Kidney capillary endothelial cell (primary cell): ENCODE measurements around the gene LATS1.
"Not testable (repeated sequence)": the region's sequence is repeated elsewhere in the genome, so short reads cannot be mapped to it uniquely, and the experiment has no call there.

Source experiments
- DNase-seq: peaks from one replicate; pipeline ENCODE4 v3.0.0-alpha.2; 2018; ENCODE audit warnings: low spot score

LATS1 gene

GRCh38 chr6:149717588-149718458, at the start of gene LATS1:
LATS1 (minus strand) TSS chr6:149718101; CDS start chr6:149702126, 15,975 bp downstream.
- peak; percentile 75 for DNase-seq

GRCh38 chr6:149766156-149766769, 48.4 kb upstream of the LATS1 start:
- no peak for DNase-seq

- no peak for DNase-seq
These were observed 46.0 kb upstream of the LATS1 start for GRCh38 chr6:149763866-149764265.

GRCh38 chr6:149761438-149761837, 43.5 kb upstream of the LATS1 start:
- DNase-seq = no peak

GRCh38 chr6:149756261-149756636, 38.3 kb upstream of the LATS1 start:
- no peak for DNase-seq

- no peak for DNase-seq
These were observed 37.7 kb upstream of the LATS1 start for GRCh38 chr6:149755300-149756260.

- DNase-seq = no peak
These were observed 36.6 kb upstream of the LATS1 start for GRCh38 chr6:149754548-149754947.

- DNase-seq = not testable (repeated sequence)
These were observed 35.4 kb upstream of the LATS1 start for GRCh38 chr6:149753374-149753637.

GRCh38 chr6:149752600-149753373, 34.9 kb upstream of the LATS1 start:
- no peak for DNase-seq

GRCh38 chr6:149751920-149752319, 34.0 kb upstream of the LATS1 start:
- not testable (repeated sequence) for DNase-seq

- DNase-seq = no peak
These were observed 33.3 kb upstream of the LATS1 start for GRCh38 chr6:149751239-149751638.

GRCh38 chr6:149750136-149750609, 32.3 kb upstream of the LATS1 start:
- DNase-seq = no peak

GRCh38 chr6:149749594-149750135, 31.8 kb upstream of the LATS1 start, which contains the start of gene PCMT1:
PCMT1 (plus strand) TSS chr6:149749741; CDS start chr6:149749902, 161 bp downstream.
- DNase-seq = peak; percentile 95

- not testable (repeated sequence) for DNase-seq
These were observed 31.2 kb upstream of the LATS1 start for GRCh38 chr6:149749082-149749593.

GRCh38 chr6:149746147-149746946, 28.4 kb upstream of the LATS1 start, which contains the start of gene NUP43:
NUP43 (minus strand) TSS chr6:149746529; CDS start chr6:149746495, 34 bp downstream.
- DNase-seq = peak; percentile 94

- DNase-seq = not testable (repeated sequence)
These were observed 27.4 kb upstream of the LATS1 start for GRCh38 chr6:149745252-149745651.

- DNase-seq = no peak
These were observed 17.0 kb upstream of the LATS1 start for GRCh38 chr6:149734915-149735314.

- DNase-seq = no peak
These were observed 15.3 kb upstream of the LATS1 start for GRCh38 chr6:149733089-149733720.

- no peak for DNase-seq
These were observed 11.9 kb upstream of the LATS1 start for GRCh38 chr6:149729824-149730223.
